KMS-11 (cell line): Measurements from ENCODE around the gene SMAD3.

Experiments
- H2AFZ ChIP-seq: fragments of 200-600 bp; sonication (generic); 2 replicates; pipeline ENCODE4 v1.6.1; 2016; ENCODE audit warnings: antibody characterized with exemption, mixed run types, low read depth
- H3K27ac ChIP-seq: fragments of 200-600 bp; sonication (generic); 2 replicates; pipeline ENCODE4 v1.6.1; 2016; ENCODE audit warnings: mild to moderate bottlenecking, mixed run types
- H3K27me3 ChIP-seq: fragments of 200-600 bp; sonication (generic); 2 replicates; pipeline ENCODE4 v1.6.1; 2017; ENCODE audit warnings: mild to moderate bottlenecking, low read depth, mixed run types, moderate library complexity; ENCODE audit not compliant: insufficient read depth
- H3K36me3 ChIP-seq: fragments of 200-600 bp; sonication (generic); 2 replicates; pipeline ENCODE4 v1.6.1; 2017; ENCODE audit warnings: mild to moderate bottlenecking, mixed run types; ENCODE audit not compliant: insufficient read depth
- H3K4me1 ChIP-seq: fragments of 200-600 bp; sonication (generic); 2 replicates; pipeline ENCODE4 v1.6.1; 2016; ENCODE audit warnings: mild to moderate bottlenecking, low read depth, mixed run types; ENCODE audit not compliant: poor library complexity, severe bottlenecking
- H3K4me2 ChIP-seq: fragments of 200-600 bp; sonication (generic); 2 replicates; pipeline ENCODE4 v1.7.0; 2016; ENCODE audit warnings: mild to moderate bottlenecking, mixed run types
- H3K4me3 ChIP-seq: fragments of 200-600 bp; sonication (generic); IDR thresholded peaks from 2 replicates; pipeline ENCODE4 v1.6.1; 2017; ENCODE audit warnings: low read depth, low read length, mixed read lengths; ENCODE audit not compliant: insufficient read depth
- H3K79me2 ChIP-seq: fragments of 200-600 bp; sonication (generic); 2 replicates; pipeline ENCODE4 v1.6.1; 2016; ENCODE audit warnings: low read depth, mixed run types; ENCODE audit not compliant: insufficient read depth
- H3K9ac ChIP-seq: fragments of 200-600 bp; sonication (generic); 2 replicates; pipeline ENCODE4 v1.6.1; 2016; ENCODE audit warnings: mild to moderate bottlenecking, mixed run types
- H4K20me1 ChIP-seq: fragments of 200-600 bp; sonication (generic); 2 replicates; pipeline ENCODE4 v1.6.1; 2016; ENCODE audit warnings: mild to moderate bottlenecking, mixed run types; ENCODE audit not compliant: insufficient read depth
- TF ChIP-seq, protein P1 (sequence below): fragments of 200-600 bp; sonication (generic); conservative IDR thresholded peaks from 2 replicates; pipeline ENCODE4 v1.6.1; 2017; ENCODE audit warnings: low read depth, mild to moderate bottlenecking, antibody characterized with exemption, low read length, moderate library complexity, mixed read lengths

SMAD3 gene

DNA sequence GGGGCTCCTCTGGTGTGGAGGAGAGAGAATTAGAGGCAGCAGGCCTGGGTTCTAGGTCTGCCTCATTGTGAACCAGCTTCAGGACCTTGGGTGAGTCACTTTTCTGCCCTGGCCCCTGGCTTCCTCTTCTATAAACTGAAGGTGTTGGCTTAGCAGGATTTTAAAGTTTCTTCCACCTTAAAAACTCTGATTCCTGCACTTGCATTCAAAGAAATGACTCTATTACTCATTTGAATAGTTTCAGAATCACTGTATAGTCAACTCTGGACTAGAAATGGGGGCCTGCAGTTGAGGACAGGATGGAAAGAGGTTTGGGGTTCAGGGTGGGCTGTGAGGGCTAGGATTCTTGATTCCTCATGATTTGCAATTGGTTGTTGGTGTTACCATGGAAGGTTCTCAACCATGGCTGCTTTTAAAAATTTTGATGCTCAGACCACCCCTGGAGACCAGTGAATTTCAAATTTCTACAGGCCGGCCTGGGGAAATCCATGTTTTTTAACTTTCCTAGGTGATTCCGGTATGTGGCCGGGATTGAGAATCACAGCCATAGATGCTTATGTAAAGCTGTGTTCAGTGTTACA is 19.9 kb downstream of the SMAD3 start:
- Histone ChIP-seq H3K79me2 (no peaks in the 10 kb centered on the region), H4K20me1 (no peaks in the 10 kb centered on the region), H3K9ac (no peak overlapping the region), H3K27me3 (no peaks in the 10 kb centered on the region), H3K4me2 (peak overlapping the region; percentile 88), H2AFZ (no peak overlapping the region), H3K4me3 (no peak overlapping the region), H3K36me3 (no peaks in the 10 kb centered on the region), H3K4me1 (peaks cover 79% of the 10 kb centered on the region), H3K27ac (peak overlapping the region; percentile 23; the same call in 1 of the 2 replicates)
- TF ChIP-seq, protein P1, sequence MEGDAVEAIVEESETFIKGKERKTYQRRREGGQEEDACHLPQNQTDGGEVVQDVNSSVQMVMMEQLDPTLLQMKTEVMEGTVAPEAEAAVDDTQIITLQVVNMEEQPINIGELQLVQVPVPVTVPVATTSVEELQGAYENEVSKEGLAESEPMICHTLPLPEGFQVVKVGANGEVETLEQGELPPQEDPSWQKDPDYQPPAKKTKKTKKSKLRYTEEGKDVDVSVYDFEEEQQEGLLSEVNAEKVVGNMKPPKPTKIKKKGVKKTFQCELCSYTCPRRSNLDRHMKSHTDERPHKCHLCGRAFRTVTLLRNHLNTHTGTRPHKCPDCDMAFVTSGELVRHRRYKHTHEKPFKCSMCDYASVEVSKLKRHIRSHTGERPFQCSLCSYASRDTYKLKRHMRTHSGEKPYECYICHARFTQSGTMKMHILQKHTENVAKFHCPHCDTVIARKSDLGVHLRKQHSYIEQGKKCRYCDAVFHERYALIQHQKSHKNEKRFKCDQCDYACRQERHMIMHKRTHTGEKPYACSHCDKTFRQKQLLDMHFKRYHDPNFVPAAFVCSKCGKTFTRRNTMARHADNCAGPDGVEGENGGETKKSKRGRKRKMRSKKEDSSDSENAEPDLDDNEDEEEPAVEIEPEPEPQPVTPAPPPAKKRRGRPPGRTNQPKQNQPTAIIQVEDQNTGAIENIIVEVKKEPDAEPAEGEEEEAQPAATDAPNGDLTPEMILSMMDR = no peak

GRCh38 chr15:67085818-67086636 is 20.6 kb downstream of the SMAD3 start:
- Histone ChIP-seq H3K27ac (peak overlapping the region; percentile 59), H3K4me2 (peak overlapping the region; percentile 88), H3K36me3 (no peaks in the 10 kb centered on the region), H3K4me1 (peaks cover 77% of the 10 kb centered on the region), H3K27me3 (no peaks in the 10 kb centered on the region), H3K9ac (no peak overlapping the region), H2AFZ (no peak overlapping the region), H3K4me3 (no peak overlapping the region), H4K20me1 (no peaks in the 10 kb centered on the region), H3K79me2 (no peaks in the 10 kb centered on the region)
- TF ChIP-seq, protein P1 = no peak

DNA sequence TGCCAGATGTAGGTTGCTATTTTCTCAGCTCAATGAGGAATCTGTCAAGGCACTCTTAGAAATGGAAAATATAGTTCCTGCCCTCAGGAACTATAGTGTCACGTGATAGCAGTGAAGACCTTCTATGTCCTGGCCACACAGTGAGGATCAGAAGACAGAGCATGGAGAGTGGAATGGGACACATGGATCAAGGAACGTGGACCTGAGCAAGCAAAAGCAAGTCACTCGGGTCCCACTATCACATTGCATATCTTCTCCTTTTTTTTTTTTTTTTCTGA is 21.2 kb downstream of the SMAD3 start:
- Histone ChIP-seq H2AFZ (no peak overlapping the region), H3K4me2 (peak overlapping the region; percentile 88; the same call in 1 of the 2 replicates), H4K20me1 (no peaks in the 10 kb centered on the region), H3K27me3 (no peaks in the 10 kb centered on the region), H3K36me3 (no peaks in the 10 kb centered on the region), H3K9ac (no peak overlapping the region), H3K4me1 (peaks cover 77% of the 10 kb centered on the region), H3K79me2 (no peaks in the 10 kb centered on the region), H3K27ac (peak overlapping the region; percentile 59; the same call in 1 of the 2 replicates), H3K4me3 (no peak overlapping the region)
- TF ChIP-seq, protein P1 = no peak

- peak overlapping the region; percentile 88; the same call in 1 of the 2 replicates for H3K4me2 ChIP-seq
- TF ChIP-seq, protein P1 = no peak
- H4K20me1 ChIP-seq = no peaks in the 10 kb centered on the region
- H2AFZ ChIP-seq = no peak overlapping the region
- H3K4me3 ChIP-seq = no peak overlapping the region
- no peak overlapping the region for H3K9ac ChIP-seq
- no peaks in the 10 kb centered on the region for H3K36me3 ChIP-seq
- no peaks in the 10 kb centered on the region for H3K79me2 ChIP-seq
- H3K4me1 ChIP-seq = peaks cover 76% of the 10 kb centered on the region
- no peaks in the 10 kb centered on the region for H3K27me3 ChIP-seq
- H3K27ac ChIP-seq = no peak overlapping the region
These were observed 22.2 kb downstream of the SMAD3 start for GRCh38 chr15:67087507-67088172.
